Naive B cell (primary cell): ENCODE measurements around the gene MXI1. TPM values are rescaled to one million over a fixed set of nuclear protein-coding genes. Genes with fewer than 3 reads are reported as not detected.
A peak's percentile ranks its signal among the peaks of the same experiment; 100 is the strongest.

Source experiments
- ATAC-seq, 2 donors: fragments of 150-1000 bp; cut with Tn5 transposase; 2 replicates each; pipeline ENCODE4 v1.10.0; 2021; ENCODE audit warnings: low read depth in 2 of 2, mild to moderate bottlenecking in 2 of 2, moderate library complexity in 2 of 2
- DNase-seq: peaks from one replicate; pipeline ENCODE4 v3.0.0; 2022
- H3K27ac Mint-ChIP-seq, 6 donors: one replicate each; pipeline ENCODE4 v1.8.0; 2020 to 2022; ENCODE audit warnings: mild to moderate bottlenecking in 6 of 6, mixed read lengths in 6 of 6, moderate library complexity in 5 of 6, inconsistent platforms in 2 of 6
- H3K27me3 Mint-ChIP-seq, 3 donors: one replicate each; pipeline ENCODE4 v1.8.0; 2021 to 2022; ENCODE audit warnings: mixed read lengths in 3 of 3, mild to moderate bottlenecking in 1 of 3
- H3K36me3 Mint-ChIP-seq, 2 donors: one replicate each; pipeline ENCODE4 v1.8.0; 2020 to 2022; ENCODE audit warnings: mixed read lengths in 2 of 2, inconsistent platforms in 1 of 2, mild to moderate bottlenecking in 1 of 2
- H3K4me1 Mint-ChIP-seq, 3 donors: one replicate each; pipeline ENCODE4 v1.8.0; 2020 to 2022; ENCODE audit warnings: mixed read lengths in 3 of 3, inconsistent platforms in 1 of 3, mild to moderate bottlenecking in 1 of 3, moderate library complexity in 1 of 3
- H3K4me3 Mint-ChIP-seq, 8 donors: one replicate each; pipeline ENCODE4 v1.8.0; 2020 to 2022; ENCODE audit warnings: mild to moderate bottlenecking in 8 of 8, mixed read lengths in 8 of 8, moderate library complexity in 8 of 8, inconsistent platforms in 2 of 8
- H3K9me3 Mint-ChIP-seq, 7 donors: one replicate each; pipeline ENCODE4 v1.8.0; 2020 to 2022; ENCODE audit warnings: mixed read lengths in 7 of 7, mild to moderate bottlenecking in 5 of 7, inconsistent platforms in 2 of 7, moderate library complexity in 1 of 7
- polyA plus RNA-seq, 6 donors: library from polyadenylated mRNA; unstranded; fragments of 300-500 nt; fragmentation: Illumina TruSeq; gene quantifications; one replicate each; pipeline ENCODE4 v1.2.3, GENCODE V29; 2021; ENCODE audit warnings: low read depth in 6 of 6

The MXI1 gene
- polyA plus RNA-seq, 6 donors from 2014 or later: 30.6 to 56.1 (median 44.9) TPM

DNA sequence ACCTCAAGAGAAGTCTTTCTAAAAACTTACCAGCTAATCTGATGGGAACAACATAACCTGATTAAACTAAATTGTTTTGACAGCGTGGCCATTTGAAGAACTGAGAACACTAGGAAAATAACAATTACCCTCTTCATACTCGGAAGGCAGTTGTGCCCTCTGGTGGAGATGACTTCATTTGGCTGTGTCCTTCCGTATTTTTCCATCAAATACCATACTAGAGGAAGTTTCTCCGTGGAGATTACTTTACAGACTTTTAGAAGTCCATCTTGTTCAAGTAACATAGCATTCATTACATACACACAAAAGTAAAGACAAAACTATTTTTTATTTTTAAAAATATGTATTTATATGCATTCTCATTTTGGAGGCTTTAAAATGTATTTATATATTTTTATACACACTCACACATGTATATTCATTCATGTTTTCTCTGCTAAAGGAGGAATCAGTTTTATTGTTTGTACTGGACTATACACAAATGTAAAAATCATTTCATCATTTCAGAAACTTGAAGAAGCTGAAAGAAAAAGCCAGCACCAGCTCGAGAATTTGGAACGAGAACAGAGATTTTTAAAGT lies 72.1 kb downstream of the MXI1 start:
- Mint-ChIP-seq H3K36me3 (peaks cover under 1 to 2% of the 10 kb centered on the region in 2 donors), H3K4me1 (peaks cover 16 to 23% (median 21%) of the 10 kb centered on the region in 3 donors), H3K9me3 (no peaks in the 10 kb centered on the region), H3K4me3 (peak overlapping the region in 5 of 8 donors; percentile 1 to 71 (median 27)), H3K27ac (peak overlapping the region in 2 of 6 donors; percentile 28 to 53), H3K27me3 (no peaks in the 10 kb centered on the region)
- ATAC-seq: peak; percentile 82 to 85
- DNase-seq: peak; percentile 58

DNA sequence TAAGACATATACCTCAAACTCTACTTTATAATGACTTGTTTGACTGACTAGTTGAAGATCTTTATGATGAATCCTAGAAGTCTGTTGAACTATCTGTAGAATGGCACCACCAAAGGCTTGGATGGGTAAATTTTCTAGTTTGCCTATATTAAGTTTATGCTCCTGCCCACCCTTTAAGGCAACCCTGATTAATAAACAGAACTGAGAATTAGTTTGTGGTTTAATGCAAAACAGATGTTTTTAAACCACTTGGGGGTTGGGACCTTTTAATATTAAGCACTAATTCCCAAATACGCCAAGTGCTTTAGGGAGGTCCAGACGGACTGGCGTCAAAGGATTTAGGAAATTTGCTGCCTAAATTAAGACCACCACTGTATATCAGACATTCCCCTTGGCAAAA lies 76.9 kb downstream of the MXI1 start:
- Mint-ChIP-seq H3K9me3 (no peaks in the 10 kb centered on the region), H3K36me3 (peaks cover 6 to 7% of the 10 kb centered on the region in 2 donors), H3K27me3 (no peaks in the 10 kb centered on the region), H3K4me3 (no peak overlapping the region), H3K4me1 (peaks cover 8 to 10% (median 9%) of the 10 kb centered on the region in 3 donors), H3K27ac (peak overlapping the region in 1 of 6 donors; percentile 81)
- DNase-seq (no peak), ATAC-seq (peak; percentile 33 to 60)

DNA sequence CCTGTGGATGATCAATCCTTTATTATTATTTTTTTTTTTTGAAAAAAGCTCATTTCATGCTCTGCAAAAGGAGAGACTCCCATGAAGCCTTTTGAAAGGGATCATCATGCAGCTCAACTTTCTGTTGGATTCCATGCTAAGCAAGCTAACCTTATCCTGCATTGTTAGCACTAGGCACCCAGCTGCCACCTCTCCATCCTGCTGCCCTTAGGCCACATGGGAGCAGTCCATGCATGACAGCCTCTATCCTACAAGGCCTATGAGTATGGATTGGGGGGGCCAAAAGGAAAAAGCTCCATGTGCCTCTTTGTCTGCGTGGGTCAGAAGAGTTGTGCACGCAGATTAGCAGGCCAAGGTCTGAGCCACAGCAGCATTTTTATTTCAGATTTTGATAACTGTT lies 78.1 kb downstream of the MXI1 start:
- Mint-ChIP-seq H3K36me3 (peaks cover 6 to 7% of the 10 kb centered on the region in 2 donors), H3K4me1 (peaks cover 6 to 8% (median 8%) of the 10 kb centered on the region in 3 donors), H3K4me3 (no peak overlapping the region), H3K27ac (no peak overlapping the region), H3K9me3 (no peaks in the 10 kb centered on the region), H3K27me3 (no peaks in the 10 kb centered on the region)
- ATAC-seq (no peak), DNase-seq (no peak)

DNA sequence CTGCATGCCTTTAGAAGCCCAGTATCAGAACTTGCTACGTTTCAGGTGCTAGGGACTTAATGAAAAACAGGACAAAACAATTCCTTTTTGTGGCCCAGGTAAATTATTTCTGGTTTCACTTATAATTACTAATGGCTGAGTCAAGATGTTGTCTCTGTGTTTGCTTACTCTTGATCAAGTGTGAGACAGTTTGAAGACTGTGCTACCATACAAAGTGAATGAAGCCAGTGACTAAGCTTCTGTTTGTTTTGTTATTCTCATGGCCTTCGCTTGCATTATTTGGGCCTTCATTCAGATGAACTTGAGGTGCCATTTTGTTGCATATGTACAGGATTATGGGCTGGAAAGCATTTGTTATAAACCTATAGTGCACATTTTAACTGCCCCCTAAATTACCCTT lies 79.4 kb downstream of the MXI1 start:
- peaks cover 6 to 7% of the 10 kb centered on the region in 2 donors for H3K36me3 Mint-ChIP-seq
- H3K27me3 Mint-ChIP-seq: no peaks in the 10 kb centered on the region
- H3K27ac Mint-ChIP-seq: peak overlapping the region in 2 of 6 donors; percentile 33 to 52
- H3K9me3 Mint-ChIP-seq: no peaks in the 10 kb centered on the region
- ATAC-seq (no peak), DNase-seq (no peak)
- peaks cover 6 to 8% (median 8%) of the 10 kb centered on the region in 3 donors for H3K4me1 Mint-ChIP-seq
- no peak overlapping the region for H3K4me3 Mint-ChIP-seq

DNA sequence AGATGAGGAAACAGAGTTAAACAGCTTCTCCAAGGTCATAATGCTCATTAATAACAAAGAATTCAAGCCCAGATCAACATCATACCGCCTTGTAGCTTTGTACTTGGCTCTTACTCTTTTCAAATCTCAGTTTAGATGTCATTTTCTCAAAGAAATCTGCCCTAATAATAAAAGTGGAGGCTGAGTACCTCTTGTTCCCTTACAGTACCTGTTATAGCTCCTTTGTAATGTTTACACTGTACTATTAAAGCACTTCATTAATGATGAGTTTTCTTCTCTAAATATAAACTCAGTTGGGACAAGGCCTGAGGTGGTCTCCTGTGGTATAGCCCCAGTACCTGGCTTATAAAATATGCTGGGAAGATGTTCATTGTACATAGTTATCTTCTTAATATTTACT lies 89.6 kb downstream of the MXI1 start:
- H3K4me3 Mint-ChIP-seq: no peak overlapping the region
- H3K4me1 Mint-ChIP-seq: peaks cover 15 to 22% (median 21%) of the 10 kb centered on the region in 3 donors
- peaks cover 25 to 30% of the 10 kb centered on the region in 2 donors for H3K36me3 Mint-ChIP-seq
- H3K27ac Mint-ChIP-seq: peak overlapping the region in 3 of 6 donors; percentile 12 to 87 (median 44)
- ATAC-seq (no peak), DNase-seq (no peak)
- no peaks in the 10 kb centered on the region for H3K27me3 Mint-ChIP-seq
- no peaks in the 10 kb centered on the region for H3K9me3 Mint-ChIP-seq

DNA sequence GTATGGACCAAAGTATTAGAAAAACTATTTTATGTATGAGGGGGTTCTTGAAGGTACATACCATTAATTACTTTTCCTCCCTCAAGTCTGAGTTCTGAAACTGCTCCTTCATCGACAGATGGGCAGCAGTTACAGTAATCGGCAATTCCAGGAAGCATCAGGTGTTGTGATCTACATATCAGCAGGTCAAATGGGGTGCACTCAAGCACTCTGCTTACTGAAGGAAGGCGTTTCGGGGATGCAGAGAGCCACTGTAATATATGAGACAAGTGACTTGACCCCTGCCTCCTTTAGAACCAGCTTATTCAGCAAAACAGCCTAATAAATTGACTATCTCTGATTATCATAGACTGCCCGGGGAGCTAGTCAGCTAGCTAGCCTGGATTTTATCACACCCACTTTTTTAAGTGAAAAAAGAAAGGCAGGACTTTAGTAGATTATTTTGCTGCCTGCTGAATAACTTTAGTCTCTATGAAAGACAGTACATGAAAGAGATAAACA lies 93.1 kb downstream of the MXI1 start:
- Mint-ChIP-seq H3K27ac (peak overlapping the region in 1 of 6 donors; percentile 4), H3K36me3 (peaks cover 15 to 25% of the 10 kb centered on the region in 2 donors), H3K4me3 (peak overlapping the region in 1 of 8 donors; percentile 65), H3K4me1 (peaks cover 25 to 44% (median 34%) of the 10 kb centered on the region in 3 donors), H3K9me3 (no peaks in the 10 kb centered on the region), H3K27me3 (no peaks in the 10 kb centered on the region)
- DNase-seq (no peak), ATAC-seq (no peak)

DNA sequence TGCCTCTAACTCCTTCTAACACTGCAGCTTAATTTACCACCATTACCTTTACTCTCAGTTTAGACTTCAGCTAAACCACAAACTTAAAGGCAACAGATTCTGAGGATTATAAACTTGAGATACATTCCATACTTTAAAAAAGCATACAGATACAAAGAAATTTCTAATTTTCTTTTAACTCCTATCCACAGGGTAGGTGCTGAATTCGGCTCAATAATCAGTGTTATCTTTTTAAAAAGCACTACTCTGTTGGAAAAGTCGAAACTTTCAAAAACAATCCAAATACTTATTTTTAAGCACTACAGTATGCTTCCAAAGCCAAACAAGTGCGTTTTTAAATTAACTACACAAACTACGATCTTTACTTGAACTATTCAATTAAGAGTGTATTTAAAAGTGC lies 96.3 kb downstream of the MXI1 start:
- Mint-ChIP-seq H3K9me3 (no peaks in the 10 kb centered on the region), H3K27ac (peak overlapping the region; percentile 50 to 98 (median 94)), H3K36me3 (peaks cover 0 to 8% of the 10 kb centered on the region in 2 donors), H3K27me3 (no peaks in the 10 kb centered on the region), H3K4me1 (peaks cover 20 to 50% (median 35%) of the 10 kb centered on the region in 3 donors), H3K4me3 (peak overlapping the region; percentile 87 to 98 (median 92))
- ATAC-seq (no peak), DNase-seq (no peak)

DNA sequence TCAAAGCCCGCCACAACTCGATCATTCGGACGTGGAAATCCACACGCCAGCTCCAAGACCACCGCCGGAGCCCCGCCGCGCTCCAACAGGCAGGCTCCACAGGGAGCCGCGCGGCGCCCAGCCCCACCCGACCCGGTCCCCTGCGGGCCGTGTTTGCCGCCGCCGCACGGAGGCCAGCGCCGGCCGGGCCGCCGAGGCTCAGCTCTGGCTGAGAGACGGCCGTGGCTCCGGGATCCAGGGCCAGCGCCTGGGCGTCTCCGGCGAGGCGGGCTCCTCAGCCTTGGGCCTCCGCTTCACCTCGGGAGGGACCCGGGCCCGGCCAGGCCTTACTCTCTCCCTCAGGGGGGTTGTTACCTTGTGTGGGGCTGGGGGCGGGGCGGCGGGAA lies 97.0 kb downstream of the MXI1 start:
- H3K9me3 Mint-ChIP-seq: no peaks in the 10 kb centered on the region
- ATAC-seq (peak; percentile 49 to 54), DNase-seq (no peak)
- H3K36me3 Mint-ChIP-seq: peaks cover 0 to 8% of the 10 kb centered on the region in 2 donors
- no peaks in the 10 kb centered on the region for H3K27me3 Mint-ChIP-seq
- H3K27ac Mint-ChIP-seq: peak overlapping the region; percentile 95 to 99 (median 98)
- H3K4me3 Mint-ChIP-seq: peak overlapping the region; percentile 90 to 99 (median 98)
- H3K4me1 Mint-ChIP-seq: peaks cover 20 to 51% (median 35%) of the 10 kb centered on the region in 3 donors

DNA sequence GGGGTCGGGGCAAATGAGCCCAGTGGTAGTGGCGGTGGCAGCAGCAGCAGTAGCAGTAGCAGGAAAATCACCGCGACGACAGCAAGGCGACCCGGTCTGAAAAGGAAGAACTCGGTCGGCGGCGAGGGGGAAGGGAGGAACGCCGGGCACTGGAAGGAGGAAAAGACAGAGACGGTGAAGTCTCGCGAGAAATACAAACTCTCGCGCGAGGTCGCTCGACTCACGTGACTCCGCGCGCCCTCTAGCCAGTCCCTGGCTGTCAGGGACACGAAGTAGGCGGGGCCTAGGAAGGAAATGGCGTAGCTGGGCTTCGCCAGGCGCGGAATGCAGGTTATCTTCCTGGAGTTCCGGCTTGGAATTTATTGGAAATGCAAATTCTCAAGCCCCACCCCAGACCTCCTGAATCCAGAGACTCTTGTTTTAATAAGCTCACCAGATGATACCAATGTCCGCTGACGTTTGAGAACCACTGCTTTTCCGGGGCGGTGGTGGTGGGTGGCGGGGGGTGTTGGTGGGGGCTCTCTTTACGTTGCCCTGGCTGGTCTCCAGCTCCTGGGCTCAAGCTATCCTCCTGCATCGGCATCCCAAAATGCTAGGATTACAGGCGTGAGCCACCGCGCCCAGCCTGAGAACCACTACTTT lies 97.5 kb downstream of the MXI1 start, which contains the start of gene SMNDC1:
TSS of gene SMNDC1 (minus strand) at position 141 of the 642 bp plus-strand sequence. CDS start 1,333 bp downstream, outside the sequence.
- H3K27ac Mint-ChIP-seq: peak within 1 kb of the TSS; percentile 95 to 99 (median 98)
- H3K36me3 Mint-ChIP-seq: peaks cover 0 to 8% of the 10 kb centered on the region in 2 donors
- peak; percentile 87 to 88 for ATAC-seq
- H3K4me3 Mint-ChIP-seq: peak within 1 kb of the TSS; percentile 90 to 99 (median 98)
- no peaks in the 10 kb centered on the region for H3K9me3 Mint-ChIP-seq
- peaks cover 20 to 50% (median 35%) of the 10 kb centered on the region in 3 donors for H3K4me1 Mint-ChIP-seq
- H3K27me3 Mint-ChIP-seq: no peaks in the 10 kb centered on the region
- DNase-seq: peak; percentile 95

DNA sequence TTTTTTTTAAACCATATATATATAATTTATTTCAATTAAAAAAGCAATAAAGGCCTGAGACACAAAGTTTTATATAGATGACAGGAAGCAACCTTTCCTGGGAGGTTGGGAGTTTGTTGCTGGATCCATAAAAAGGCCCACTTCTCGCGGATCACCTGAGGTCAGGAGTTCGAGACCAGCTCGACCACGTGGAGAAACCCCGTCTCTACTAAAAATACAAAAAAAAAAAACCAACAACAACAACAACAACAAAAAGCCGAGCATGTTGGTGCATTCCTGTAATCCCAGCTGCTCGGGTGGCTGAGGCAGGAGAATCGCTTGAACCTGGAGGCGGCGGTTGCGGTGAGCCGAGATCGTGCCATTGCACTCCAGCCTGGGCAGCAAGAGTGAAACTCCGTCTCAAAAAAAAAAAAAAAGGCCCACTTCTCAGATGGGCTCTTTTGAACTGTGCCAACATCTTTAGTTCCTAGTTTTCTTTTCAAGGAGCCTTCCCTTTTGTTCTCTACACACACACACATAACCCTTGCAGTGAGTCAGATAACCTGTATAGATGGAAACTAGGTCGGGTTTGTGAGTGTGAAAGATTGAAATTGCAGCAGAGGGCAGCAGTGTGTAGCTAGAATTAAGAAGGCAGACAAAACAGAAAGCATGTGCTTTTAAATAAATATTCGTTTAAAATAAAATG lies 98.5 kb downstream of the MXI1 start:
- peak; percentile 41 for ATAC-seq
- no peaks in the 10 kb centered on the region for H3K9me3 Mint-ChIP-seq
- DNase-seq: peak; percentile 67
- H3K27me3 Mint-ChIP-seq: no peaks in the 10 kb centered on the region
- peak overlapping the region; percentile 26 to 99 (median 95) for H3K4me3 Mint-ChIP-seq
- peaks cover 0 to 5% of the 10 kb centered on the region in 2 donors for H3K36me3 Mint-ChIP-seq
- peaks cover 17 to 44% (median 28%) of the 10 kb centered on the region in 3 donors for H3K4me1 Mint-ChIP-seq
- H3K27ac Mint-ChIP-seq: peak overlapping the region; percentile 52 to 99 (median 98)

DNA sequence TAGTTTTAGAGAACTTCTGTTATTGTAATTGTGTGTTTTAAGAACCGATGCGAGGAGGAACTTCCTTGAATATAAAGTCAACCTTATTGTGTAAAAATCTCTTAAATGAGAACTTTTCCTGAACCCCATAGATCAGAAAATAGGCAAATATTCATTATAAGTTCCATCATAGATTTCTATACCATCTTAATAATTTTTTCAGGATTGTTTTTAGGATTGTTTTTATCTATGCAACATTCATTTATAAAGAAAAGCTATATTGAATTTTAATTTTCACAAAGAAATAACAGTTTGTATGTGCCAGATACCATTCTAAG lies 99.0 kb downstream of the MXI1 start:
- Mint-ChIP-seq H3K36me3 (no peaks in the 10 kb centered on the region), H3K27ac (peak overlapping the region in 2 of 6 donors; percentile 52 to 95), H3K27me3 (no peaks in the 10 kb centered on the region), H3K4me3 (peak overlapping the region in 3 of 8 donors; percentile 26 to 96 (median 90)), H3K9me3 (no peaks in the 10 kb centered on the region), H3K4me1 (peaks cover 14 to 39% (median 28%) of the 10 kb centered on the region in 3 donors)
- DNase-seq (no peak), ATAC-seq (no peak)

DNA sequence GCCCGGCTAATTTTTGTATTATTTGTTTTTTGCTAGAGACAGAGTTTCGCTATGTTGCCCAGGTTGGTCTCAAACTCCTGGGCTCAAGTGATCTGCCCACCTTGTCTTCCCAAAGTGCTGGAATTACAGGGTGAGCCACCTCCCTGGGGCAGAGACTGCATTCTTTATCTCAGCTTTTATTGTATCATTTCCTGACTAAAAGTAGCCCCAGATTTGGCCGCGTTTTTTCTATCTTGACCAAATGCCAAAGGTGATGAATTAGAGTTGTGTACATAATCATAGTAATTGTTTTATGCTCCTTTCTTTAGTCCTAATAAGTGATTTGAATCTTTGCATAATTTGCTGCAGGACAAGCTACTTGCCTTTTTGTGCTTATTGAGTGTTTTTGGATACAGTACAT lies 100.4 kb downstream of the MXI1 start:
- Mint-ChIP-seq H3K27me3 (no peaks in the 10 kb centered on the region), H3K36me3 (no peaks in the 10 kb centered on the region), H3K4me1 (peaks cover 14 to 30% (median 25%) of the 10 kb centered on the region in 3 donors), H3K9me3 (no peaks in the 10 kb centered on the region), H3K27ac (no peak overlapping the region), H3K4me3 (peak overlapping the region in 1 of 8 donors; percentile 37)
- ATAC-seq (no peak), DNase-seq (no peak)

DNA sequence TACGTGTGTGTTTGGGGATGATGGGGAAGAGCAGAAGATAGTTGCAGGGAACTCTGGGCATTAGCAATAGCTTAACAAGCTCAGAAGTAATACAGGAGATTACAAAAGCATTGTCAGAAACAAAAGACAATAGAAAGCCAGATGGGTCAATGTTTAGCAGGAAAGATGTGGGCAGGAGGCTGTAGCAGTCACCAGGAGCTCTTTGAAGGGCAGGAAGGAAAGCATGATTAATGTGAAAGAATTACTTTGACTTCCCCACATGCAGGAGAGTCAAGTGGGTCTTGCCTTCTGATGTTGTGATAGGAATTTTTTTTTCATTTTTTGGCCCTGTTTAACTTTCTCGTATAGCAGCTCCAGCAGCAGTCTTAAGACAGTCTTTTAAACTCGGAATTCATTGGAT lies 103.3 kb downstream of the MXI1 start:
- Mint-ChIP-seq H3K27ac (peak overlapping the region in 1 of 6 donors; percentile 17), H3K4me1 (peaks cover 5 to 15% (median 11%) of the 10 kb centered on the region in 3 donors), H3K9me3 (no peaks in the 10 kb centered on the region), H3K36me3 (no peaks in the 10 kb centered on the region), H3K27me3 (no peaks in the 10 kb centered on the region), H3K4me3 (no peak overlapping the region)
- DNase-seq (no peak), ATAC-seq (no peak)
